ENCODE results near the gene CCDC158. TPM values are rescaled to one million over a fixed set of nuclear protein-coding genes. Genes with fewer than 3 reads are reported as not detected.

CCDC158 gene
- total and polyA plus RNA-seq, 2 of the 8 experiments (the other 6 are each of a cell fraction or from before 2014, with no cell fraction given) = not detected

GRCh38 chr4:76266627-76267026 lies 154.3 kb downstream of the CCDC158 start (continued):
- TF ChIP-seq CHD7 (IDR thresholded peaks at IDR 0.05; ENCODE audit: insufficient replicate concordance, low read length) (no peak), KDM5A (IDR thresholded peaks at IDR 0.05; ENCODE audit: low read length) (no peak), ATF2 (IDR thresholded peaks at IDR 0.05; ENCODE audit: low read length) (no peak), SAP30 (IDR thresholded peaks at IDR 0.05; ENCODE audit: insufficient read depth, insufficient replicate concordance, low read length) (no peak), RBBP5 (IDR thresholded peaks at IDR 0.05; ENCODE audit: borderline replicate concordance, low read depth, low read length) (no peak), NRF1 (IDR thresholded peaks at IDR 0.05; ENCODE audit: low read depth, low read length) (no peak)

Data from H1 (cell line).